ENCODE data around the gene KRT75.

KRT75 gene

GRCh38 chr12:52396656-52397055 lies 37.5 kb downstream of the KRT75 start:
- H3K36me3 ChIP-seq (ENCODE audit: control insufficient read depth, insufficient read depth, low read length): no peaks in the 10 kb centered on the region
- no peak for TF ChIP-seq CTCF (IDR thresholded peaks at IDR 0.05; ENCODE audit: insufficient read depth, low read length, poor library complexity, severe bottlenecking)
- H3K27me3 ChIP-seq (replicated peaks; ENCODE audit: control insufficient read depth, insufficient read depth, low read length): peaks cover 2% of the 10 kb centered on the region
- no peak overlapping the region for H3K4me3 ChIP-seq (replicated peaks; ENCODE audit: low read depth, low read length)
- DNase-seq (ENCODE audit: extremely low read depth, insufficient read length): no peak

- Histone ChIP-seq H3K36me3 (ENCODE audit: control insufficient read depth, insufficient read depth, low read length) (no peaks in the 10 kb centered on the region), H3K27me3 (replicated peaks; ENCODE audit: control insufficient read depth, insufficient read depth, low read length) (peaks cover 2% of the 10 kb centered on the region), H3K4me3 (replicated peaks; ENCODE audit: low read depth, low read length) (no peak overlapping the region)
- TF ChIP-seq CTCF (IDR thresholded peaks at IDR 0.05; ENCODE audit: insufficient read depth, low read length, poor library complexity, severe bottlenecking): peak; percentile 59
- DNase-seq (ENCODE audit: extremely low read depth, insufficient read length): no peak
Measured at GRCh38 chr12:52395761-52396434, 38.3 kb downstream of the KRT75 start.

- no peak for DNase-seq (ENCODE audit: extremely low read depth, insufficient read length)
- H3K27me3 ChIP-seq (replicated peaks; ENCODE audit: control insufficient read depth, insufficient read depth, low read length): peaks cover 2% of the 10 kb centered on the region
- no peak overlapping the region for H3K4me3 ChIP-seq (replicated peaks; ENCODE audit: low read depth, low read length)
- H3K36me3 ChIP-seq (ENCODE audit: control insufficient read depth, insufficient read depth, low read length): no peaks in the 10 kb centered on the region
- TF ChIP-seq CTCF (IDR thresholded peaks at IDR 0.05; ENCODE audit: insufficient read depth, low read length, poor library complexity, severe bottlenecking): no peak
Measured at GRCh38 chr12:52394836-52395405, 39.2 kb downstream of the KRT75 start.

GRCh38 chr12:52392465-52393007 lies 41.6 kb downstream of the KRT75 start:
- TF ChIP-seq CTCF (IDR thresholded peaks at IDR 0.05; ENCODE audit: insufficient read depth, low read length, poor library complexity, severe bottlenecking): no peak
- DNase-seq (ENCODE audit: extremely low read depth, insufficient read length): no peak
- Histone ChIP-seq H3K4me3 (replicated peaks; ENCODE audit: low read depth, low read length) (no peak overlapping the region), H3K27me3 (replicated peaks; ENCODE audit: control insufficient read depth, insufficient read depth, low read length) (no peaks in the 10 kb centered on the region; the same call in 1 of the 2 replicates), H3K36me3 (ENCODE audit: control insufficient read depth, insufficient read depth, low read length) (no peaks in the 10 kb centered on the region)

GRCh38 chr12:52391618-52392002 lies 42.6 kb downstream of the KRT75 start:
- Histone ChIP-seq H3K27me3 (replicated peaks; ENCODE audit: control insufficient read depth, insufficient read depth, low read length) (no peaks in the 10 kb centered on the region; the same call in 1 of the 2 replicates), H3K36me3 (ENCODE audit: control insufficient read depth, insufficient read depth, low read length) (no peaks in the 10 kb centered on the region), H3K4me3 (replicated peaks; ENCODE audit: low read depth, low read length) (no peak overlapping the region)
- no peak for TF ChIP-seq CTCF (IDR thresholded peaks at IDR 0.05; ENCODE audit: insufficient read depth, low read length, poor library complexity, severe bottlenecking)
- DNase-seq (ENCODE audit: extremely low read depth, insufficient read length): no peak
